Gastroesophageal sphincter (tissue), 3 donors: ENCODE results near the gene SMG6.

Experiments
- EP300 ChIP-seq: sonication (generic); formaldehyde crosslinking; IDR thresholded peaks from one replicate; pipeline ENCODE4 v1.6.1; 2017; ENCODE audit warnings: antibody characterized with exemption, mild to moderate bottlenecking
- POLR2A ChIP-seq, 2 donors: fragments of 450-650 bp; IDR thresholded peaks; one replicate each; pipeline ENCODE4 v1.6.1; 2017; ENCODE audit warnings: antibody characterized with exemption in 2 of 2, mild to moderate bottlenecking in 2 of 2, moderate library complexity in 1 of 2
- TF ChIP-seq, protein P1 (sequence below), 4 experiments: fragments of 200-600 bp in 2 of 4; fragments of 450-650 bp in 2 of 4; sonication (generic) in 1 of 4; IDR thresholded peaks; one replicate each; pipeline ENCODE4 v1.5.1; 2017 to 2019; ENCODE audit warnings: antibody characterized with exemption in 4 of 4, mild to moderate bottlenecking in 2 of 4, moderate library complexity in 2 of 4

DNA sequence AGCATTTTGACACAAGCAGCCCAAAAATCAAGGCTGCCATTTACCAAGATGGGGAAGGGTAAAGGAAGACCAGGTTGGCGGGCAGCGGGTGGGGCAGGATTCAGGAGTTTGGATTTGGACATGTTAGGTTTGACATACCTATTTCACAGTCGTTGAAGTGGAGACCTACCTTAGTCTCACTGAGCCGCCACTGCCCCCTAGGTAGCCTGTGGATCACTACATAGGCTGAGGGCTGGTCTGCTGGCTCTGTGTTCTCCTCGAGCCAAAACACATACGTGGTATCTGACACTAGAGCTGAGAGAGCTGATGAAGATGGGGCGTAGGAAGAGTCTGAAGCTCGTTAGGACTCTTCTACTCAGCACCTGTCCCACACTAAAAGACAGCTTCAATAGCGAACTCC is 133.6 kb downstream of the SMG6 start:
- TF ChIP-seq, protein P1, sequence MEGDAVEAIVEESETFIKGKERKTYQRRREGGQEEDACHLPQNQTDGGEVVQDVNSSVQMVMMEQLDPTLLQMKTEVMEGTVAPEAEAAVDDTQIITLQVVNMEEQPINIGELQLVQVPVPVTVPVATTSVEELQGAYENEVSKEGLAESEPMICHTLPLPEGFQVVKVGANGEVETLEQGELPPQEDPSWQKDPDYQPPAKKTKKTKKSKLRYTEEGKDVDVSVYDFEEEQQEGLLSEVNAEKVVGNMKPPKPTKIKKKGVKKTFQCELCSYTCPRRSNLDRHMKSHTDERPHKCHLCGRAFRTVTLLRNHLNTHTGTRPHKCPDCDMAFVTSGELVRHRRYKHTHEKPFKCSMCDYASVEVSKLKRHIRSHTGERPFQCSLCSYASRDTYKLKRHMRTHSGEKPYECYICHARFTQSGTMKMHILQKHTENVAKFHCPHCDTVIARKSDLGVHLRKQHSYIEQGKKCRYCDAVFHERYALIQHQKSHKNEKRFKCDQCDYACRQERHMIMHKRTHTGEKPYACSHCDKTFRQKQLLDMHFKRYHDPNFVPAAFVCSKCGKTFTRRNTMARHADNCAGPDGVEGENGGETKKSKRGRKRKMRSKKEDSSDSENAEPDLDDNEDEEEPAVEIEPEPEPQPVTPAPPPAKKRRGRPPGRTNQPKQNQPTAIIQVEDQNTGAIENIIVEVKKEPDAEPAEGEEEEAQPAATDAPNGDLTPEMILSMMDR (IDR thresholded peaks at IDR 0.05), result no peak
- TF ChIP-seq EP300 (no peak), POLR2A (IDR thresholded peaks at IDR 0.05) (no peak)
